ENCODE results near the gene LIN28B. TPM values are rescaled to one million over a fixed set of nuclear protein-coding genes. Genes with fewer than 3 reads are reported as not detected.
"Not testable (repeated sequence)": the region's sequence is repeated elsewhere in the genome, so short reads cannot be mapped to it uniquely, and the experiment has no call there.

Gene LIN28B
- total RNA-seq, 1 experiment from 2014 or later: 45.6 TPM

DNA sequence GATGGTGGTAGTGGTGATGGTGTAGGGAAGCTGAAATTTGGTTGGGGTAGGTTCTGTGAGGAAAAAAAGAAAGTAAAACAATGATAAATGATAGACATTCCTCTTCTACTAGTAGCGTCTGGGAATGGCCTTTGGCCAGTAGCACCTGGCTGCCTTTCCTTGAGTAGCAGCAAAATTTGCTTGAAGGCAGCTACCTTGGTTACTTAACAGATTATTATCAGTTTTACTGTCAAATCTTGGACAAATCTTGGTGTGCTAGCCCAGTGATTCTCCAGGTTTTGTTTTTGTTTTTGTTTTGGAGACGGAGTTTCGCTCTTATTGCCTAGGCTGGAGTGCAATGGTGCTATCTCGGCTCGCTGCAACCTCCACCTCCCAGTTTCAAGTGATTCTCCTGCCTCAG is 26.4 kb downstream of the LIN28B start:
- no peaks in the 10 kb centered on the region; the same call in 1 of the 2 replicates for H3K36me3 ChIP-seq (replicated peaks; ENCODE audit: control insufficient read depth, insufficient read depth, low read length)
- no peaks in the 10 kb centered on the region for H3K27me3 ChIP-seq (ENCODE audit: control insufficient read depth, insufficient read depth, low read length)
- no peak overlapping the region for H3K4me3 ChIP-seq (ENCODE audit: insufficient read depth, low read depth, low read length)
- no peak for DNase-seq

DNA sequence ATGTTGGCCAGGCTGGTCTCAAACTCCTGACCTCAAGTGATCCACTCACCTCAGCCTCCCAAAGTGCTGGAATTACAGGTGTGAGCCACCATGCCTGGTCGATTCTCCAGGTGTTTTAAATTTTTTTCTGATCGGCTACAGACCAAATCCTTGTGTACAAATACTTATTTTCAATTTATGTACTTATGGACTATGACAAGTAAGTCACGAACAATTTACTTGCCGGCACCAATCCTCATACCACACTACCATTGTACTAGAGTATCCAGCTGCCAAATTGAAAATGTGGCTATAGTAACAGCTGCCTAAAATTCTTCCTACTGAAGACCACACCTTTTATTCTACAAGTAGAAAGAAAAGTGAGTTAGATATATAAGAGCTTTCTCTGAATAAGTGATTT is 26.9 kb downstream of the LIN28B start:
- no peak for DNase-seq
- Histone ChIP-seq H3K36me3 (replicated peaks; ENCODE audit: control insufficient read depth, insufficient read depth, low read length) (no peaks in the 10 kb centered on the region; the same call in 1 of the 2 replicates), H3K4me3 (ENCODE audit: insufficient read depth, low read depth, low read length) (no peak overlapping the region), H3K27me3 (ENCODE audit: control insufficient read depth, insufficient read depth, low read length) (no peaks in the 10 kb centered on the region)

DNA sequence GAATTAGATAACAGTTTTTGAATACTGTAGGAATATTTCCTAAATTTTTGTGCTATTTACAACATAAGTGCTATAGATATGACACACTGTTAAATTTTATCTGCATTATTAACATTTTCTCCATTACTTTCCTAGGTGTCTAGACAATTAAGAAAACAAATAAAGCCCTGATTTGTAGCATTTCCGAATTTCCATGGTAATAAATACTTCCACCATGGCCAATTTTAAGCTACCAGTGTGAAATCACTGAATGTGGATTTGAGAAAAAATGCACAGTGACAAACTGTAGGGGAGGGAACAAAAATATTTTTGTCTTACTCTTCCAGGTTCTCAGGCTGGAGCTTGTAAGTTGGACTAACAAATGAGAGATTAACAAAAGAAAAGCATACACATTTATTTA is 27.9 kb downstream of the LIN28B start:
- H3K27me3 ChIP-seq (ENCODE audit: control insufficient read depth, insufficient read depth, low read length): no peaks in the 10 kb centered on the region
- H3K4me3 ChIP-seq (ENCODE audit: insufficient read depth, low read depth, low read length): no peak overlapping the region
- no peaks in the 10 kb centered on the region; the same call in 1 of the 2 replicates for H3K36me3 ChIP-seq (replicated peaks; ENCODE audit: control insufficient read depth, insufficient read depth, low read length)

GRCh38 chr6:104985875-104986274 is 29.0 kb downstream of the LIN28B start:
- H3K36me3 ChIP-seq (replicated peaks; ENCODE audit: control insufficient read depth, insufficient read depth, low read length); H3K4me3 ChIP-seq (ENCODE audit: insufficient read depth, low read depth, low read length); DNase-seq; H3K27me3 ChIP-seq (ENCODE audit: control insufficient read depth, insufficient read depth, low read length): not testable (repeated sequence)

More for the DNA sequence above, 27.9 kb downstream of the LIN28B start:
- no peak for DNase-seq

DNA sequence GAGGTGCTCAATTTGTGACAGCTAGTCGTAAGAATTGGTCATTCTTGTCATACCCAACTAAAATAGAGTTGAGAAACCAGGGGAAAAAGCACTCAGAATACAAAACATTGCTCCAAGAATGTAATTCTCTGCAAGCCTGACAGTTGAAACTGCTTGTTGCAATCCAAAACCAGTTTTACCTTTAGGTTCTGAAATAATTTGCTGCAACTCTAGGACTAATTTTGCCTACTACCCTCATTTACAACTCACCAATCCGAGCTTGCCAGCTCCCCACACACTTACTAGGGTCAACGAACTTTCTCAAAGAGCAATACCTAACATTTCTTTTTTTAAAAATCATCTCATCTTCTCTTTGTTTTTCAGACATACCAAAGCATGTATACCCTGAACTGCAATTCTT is 29.7 kb downstream of the LIN28B start:
- H3K4me3 ChIP-seq (ENCODE audit: insufficient read depth, low read depth, low read length): no peak overlapping the region
- no peak for DNase-seq
- H3K36me3 ChIP-seq (replicated peaks; ENCODE audit: control insufficient read depth, insufficient read depth, low read length): no peaks in the 10 kb centered on the region; the same call in 1 of the 2 replicates

GRCh38 chr6:104987218-104987617 is 30.3 kb downstream of the LIN28B start:
- Histone ChIP-seq H3K36me3 (replicated peaks; ENCODE audit: control insufficient read depth, insufficient read depth, low read length) (no peaks in the 10 kb centered on the region; the same call in 1 of the 2 replicates), H3K4me3 (ENCODE audit: insufficient read depth, low read depth, low read length) (no peak overlapping the region), H3K27me3 (ENCODE audit: control insufficient read depth, insufficient read depth, low read length) (no peaks in the 10 kb centered on the region)
- no peak for DNase-seq

More for the DNA sequence above, 29.7 kb downstream of the LIN28B start:
- H3K27me3 ChIP-seq (ENCODE audit: control insufficient read depth, insufficient read depth, low read length): no peaks in the 10 kb centered on the region

- Histone ChIP-seq H3K4me3 (ENCODE audit: insufficient read depth, low read depth, low read length) (no peak overlapping the region), H3K27me3 (ENCODE audit: control insufficient read depth, insufficient read depth, low read length) (no peaks in the 10 kb centered on the region), H3K36me3 (replicated peaks; ENCODE audit: control insufficient read depth, insufficient read depth, low read length) (peaks cover 1% of the 10 kb centered on the region; the same call in 1 of the 2 replicates)
- DNase-seq: no peak
Measured at GRCh38 chr6:104990085-104990484, 33.2 kb downstream of the LIN28B start.

- H3K4me3 ChIP-seq (ENCODE audit: insufficient read depth, low read depth, low read length); H3K36me3 ChIP-seq (replicated peaks; ENCODE audit: control insufficient read depth, insufficient read depth, low read length); H3K27me3 ChIP-seq (ENCODE audit: control insufficient read depth, insufficient read depth, low read length); DNase-seq: not testable (repeated sequence)
Measured at GRCh38 chr6:104991062-104991461, 34.2 kb downstream of the LIN28B start.

GRCh38 chr6:104993576-104993975 is 36.7 kb downstream of the LIN28B start:
- not testable (repeated sequence) for DNase-seq

DNA sequence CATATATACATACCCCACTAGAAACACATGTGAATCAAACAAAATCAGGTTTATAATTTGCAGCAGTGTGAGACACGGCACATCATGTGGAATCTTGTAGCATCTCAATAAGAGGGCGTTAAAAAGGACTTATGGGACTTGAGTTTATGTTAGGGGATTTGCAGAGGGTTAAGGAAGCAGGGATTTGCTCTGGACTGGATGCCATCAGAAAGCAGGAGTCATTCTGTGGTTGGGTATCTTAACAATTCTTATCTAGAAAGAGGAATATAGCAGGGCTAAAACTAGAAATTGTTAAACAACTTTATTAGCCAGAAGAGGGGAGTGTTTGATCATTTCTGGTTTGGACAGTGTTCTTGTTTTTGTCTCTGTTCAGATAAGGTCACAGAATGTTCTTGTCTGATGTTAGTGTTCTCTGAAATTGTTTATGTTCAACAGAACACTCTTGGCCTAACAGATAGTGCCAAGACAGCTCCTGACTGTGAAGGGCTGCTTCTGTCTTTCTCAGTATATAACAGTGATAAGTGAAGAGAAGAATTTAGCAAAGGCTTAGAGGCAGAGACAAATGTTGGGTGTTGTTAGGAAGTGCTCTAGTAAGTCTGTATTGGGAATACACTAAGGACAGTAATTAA is 39.2 kb downstream of the LIN28B start:
- Histone ChIP-seq H3K36me3 (replicated peaks; ENCODE audit: control insufficient read depth, insufficient read depth, low read length) (0 out of 2 replicates have a peak, but pooled peaks cover 1% of the 10 kb centered on the region), H3K4me3 (ENCODE audit: insufficient read depth, low read depth, low read length) (no peak overlapping the region), H3K27me3 (ENCODE audit: control insufficient read depth, insufficient read depth, low read length) (no peaks in the 10 kb centered on the region)
- DNase-seq: no peak

More at GRCh38 chr6:104993576-104993975, 36.7 kb downstream of the LIN28B start:
- not testable (repeated sequence) for H3K27me3 ChIP-seq (ENCODE audit: control insufficient read depth, insufficient read depth, low read length); H3K36me3 ChIP-seq (replicated peaks; ENCODE audit: control insufficient read depth, insufficient read depth, low read length); H3K4me3 ChIP-seq (ENCODE audit: insufficient read depth, low read depth, low read length)

- H3K4me3 ChIP-seq (ENCODE audit: insufficient read depth, low read depth, low read length): no peak overlapping the region
- no peaks in the 10 kb centered on the region for H3K27me3 ChIP-seq (ENCODE audit: control insufficient read depth, insufficient read depth, low read length)
- H3K36me3 ChIP-seq (replicated peaks; ENCODE audit: control insufficient read depth, insufficient read depth, low read length): no peaks in the 10 kb centered on the region
- no peak for DNase-seq
Measured at GRCh38 chr6:105001063-105001462, 44.2 kb downstream of the LIN28B start.

DNA sequence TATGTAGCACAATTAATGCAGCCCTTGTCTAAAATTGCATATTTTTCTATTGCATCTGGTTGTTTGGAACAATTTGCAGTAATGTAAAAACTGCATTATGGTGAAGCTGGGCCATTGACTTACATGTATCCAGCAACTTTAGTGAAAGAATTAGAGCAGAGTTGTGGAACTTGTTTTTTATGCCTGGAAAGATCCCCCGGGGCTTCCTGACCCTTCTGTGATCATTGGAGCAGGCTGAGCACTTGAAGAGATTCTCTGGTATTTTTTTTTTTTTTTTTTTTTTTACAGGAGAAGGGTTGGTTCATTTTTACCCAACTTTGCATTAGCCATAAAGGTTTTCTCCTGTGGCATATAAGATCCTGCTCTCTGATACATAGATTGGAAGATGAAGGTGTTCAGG is 45.0 kb downstream of the LIN28B start:
- no peaks in the 10 kb centered on the region for H3K27me3 ChIP-seq (ENCODE audit: control insufficient read depth, insufficient read depth, low read length)
- no peaks in the 10 kb centered on the region for H3K36me3 ChIP-seq (replicated peaks; ENCODE audit: control insufficient read depth, insufficient read depth, low read length)
- peak; percentile 13 for DNase-seq
- no peak overlapping the region for H3K4me3 ChIP-seq (ENCODE audit: insufficient read depth, low read depth, low read length)

DNA sequence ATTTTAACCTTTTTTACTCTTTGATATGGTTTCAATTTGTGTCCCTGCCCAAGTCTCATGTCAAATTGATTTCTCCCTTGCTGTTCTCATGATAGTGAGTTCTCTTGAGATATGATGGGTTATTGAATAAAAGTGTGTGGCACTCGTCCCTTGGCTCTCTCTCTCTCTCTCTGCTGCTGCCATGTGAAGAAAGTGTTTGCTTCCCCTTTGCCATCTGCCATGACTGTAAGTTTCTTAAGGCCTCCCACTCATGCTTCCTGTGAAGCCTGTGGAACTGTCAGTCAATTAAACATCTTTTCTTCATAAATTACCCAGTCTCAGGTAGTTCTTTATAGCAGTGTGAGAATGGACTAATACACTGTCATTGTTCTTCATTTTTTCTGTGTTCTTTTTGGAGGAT is 48.5 kb downstream of the LIN28B start:
- no peaks in the 10 kb centered on the region for H3K36me3 ChIP-seq (replicated peaks; ENCODE audit: control insufficient read depth, insufficient read depth, low read length)
- DNase-seq: no peak
- H3K27me3 ChIP-seq (ENCODE audit: control insufficient read depth, insufficient read depth, low read length): no peaks in the 10 kb centered on the region

GRCh38 chr6:105013459-105013858 is 56.6 kb downstream of the LIN28B start:
- H3K36me3 ChIP-seq (replicated peaks; ENCODE audit: control insufficient read depth, insufficient read depth, low read length); H3K27me3 ChIP-seq (ENCODE audit: control insufficient read depth, insufficient read depth, low read length); DNase-seq; H3K4me3 ChIP-seq (ENCODE audit: insufficient read depth, low read depth, low read length): not testable (repeated sequence)

More for the DNA sequence above, 48.5 kb downstream of the LIN28B start:
- no peak overlapping the region for H3K4me3 ChIP-seq (ENCODE audit: insufficient read depth, low read depth, low read length)

DNA sequence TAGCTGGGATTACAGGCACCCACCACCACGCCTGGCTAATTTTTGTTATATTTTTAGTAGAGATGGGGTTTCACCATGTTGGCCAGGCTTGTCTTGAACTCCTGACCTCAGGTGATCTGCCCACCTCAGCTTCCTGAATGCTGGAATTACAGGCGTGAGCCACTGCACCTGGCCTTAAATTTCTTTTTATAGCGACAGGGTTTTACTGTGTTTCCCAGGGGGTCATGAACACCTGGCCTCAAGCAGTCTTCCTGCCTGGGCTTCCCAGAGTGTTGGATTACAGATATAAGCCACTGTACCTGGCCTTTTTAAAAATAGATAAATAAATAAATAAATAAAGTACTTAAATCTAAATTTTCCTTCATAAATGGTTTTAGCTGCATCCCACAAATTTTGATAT is 57.5 kb downstream of the LIN28B start:
- no peak for DNase-seq
- no peak overlapping the region for H3K4me3 ChIP-seq (ENCODE audit: insufficient read depth, low read depth, low read length)
- no peaks in the 10 kb centered on the region for H3K27me3 ChIP-seq (ENCODE audit: control insufficient read depth, insufficient read depth, low read length)
- H3K36me3 ChIP-seq (replicated peaks; ENCODE audit: control insufficient read depth, insufficient read depth, low read length): no peaks in the 10 kb centered on the region
